ENCODE data around the gene PRKD2. TPM values are rescaled to one million over a fixed set of nuclear protein-coding genes. Genes with fewer than 3 reads are reported as not detected.
A peak's percentile ranks its signal among the peaks of the same experiment; 100 is the strongest.

PRKD2 gene
- total and polyA plus RNA-seq, 2 experiments from 2014 or later: 24.7 to 25.5 TPM

GRCh38 chr19:46729696-46730095 lies 12.8 kb upstream of the PRKD2 start:
- Histone ChIP-seq H3K27ac (no peak overlapping the region), H3K4me3 (no peak overlapping the region), H3K27me3 (no peaks in the 10 kb centered on the region), H3K36me3 (peaks cover 36% of the 10 kb centered on the region), H3K4me1 (ENCODE audit: low read depth) (no peaks in the 10 kb centered on the region), H3K9me3 (ENCODE audit: low read depth) (no peaks in the 10 kb centered on the region)
- DNase-seq (ENCODE audit: low read depth in 1 of 2, low spot score in 1 of 2): no peak
- TF ChIP-seq CTCF (IDR thresholded peaks at IDR 0.05; ENCODE audit: low read depth, low read length): no peak

GRCh38 chr19:46728693-46729339 lies 11.9 kb upstream of the PRKD2 start:
- H3K27ac ChIP-seq: no peak overlapping the region
- peak; percentile 71 to 74 for DNase-seq (ENCODE audit: low read depth in 1 of 2, low spot score in 1 of 2)
- H3K4me3 ChIP-seq: no peak overlapping the region
- peak; percentile 96 for TF ChIP-seq CTCF (IDR thresholded peaks at IDR 0.05; ENCODE audit: low read depth, low read length)
- no peaks in the 10 kb centered on the region for H3K4me1 ChIP-seq (ENCODE audit: low read depth)
- H3K27me3 ChIP-seq: no peaks in the 10 kb centered on the region
- H3K9me3 ChIP-seq (ENCODE audit: low read depth): no peaks in the 10 kb centered on the region
- peaks cover 41% of the 10 kb centered on the region for H3K36me3 ChIP-seq

DNA sequence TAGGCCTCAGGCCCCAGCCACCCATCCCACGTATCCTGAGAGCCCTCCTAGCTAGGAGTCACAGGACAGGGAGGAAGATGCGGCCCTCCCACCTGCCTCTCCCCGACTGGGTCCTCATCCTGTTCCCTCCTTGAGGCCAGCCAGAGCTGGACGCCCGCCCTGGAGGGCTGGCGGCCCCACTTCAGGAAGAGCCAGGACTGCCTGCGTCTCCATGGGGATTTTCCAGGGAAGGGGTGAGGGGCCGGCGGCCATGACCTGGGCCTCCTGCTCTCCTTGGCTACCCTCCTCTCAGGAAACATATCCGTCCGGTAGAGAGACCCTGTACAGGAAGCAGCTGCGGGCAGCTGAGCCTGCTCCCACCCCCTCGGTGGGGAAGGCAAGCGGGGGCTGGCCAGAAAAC lies 11.3 kb upstream of the PRKD2 start:
- Histone ChIP-seq H3K36me3 (peaks cover 45% of the 10 kb centered on the region), H3K4me3 (no peak overlapping the region), H3K9me3 (ENCODE audit: low read depth) (no peaks in the 10 kb centered on the region), H3K27me3 (no peaks in the 10 kb centered on the region), H3K27ac (no peak overlapping the region), H3K4me1 (ENCODE audit: low read depth) (no peaks in the 10 kb centered on the region)
- no peak for TF ChIP-seq CTCF (IDR thresholded peaks at IDR 0.05; ENCODE audit: low read depth, low read length)
- no peak for DNase-seq (ENCODE audit: low read depth in 1 of 2, low spot score in 1 of 2)

- Histone ChIP-seq H3K27me3 (no peaks in the 10 kb centered on the region), H3K9me3 (ENCODE audit: low read depth) (no peaks in the 10 kb centered on the region), H3K4me1 (ENCODE audit: low read depth) (no peaks in the 10 kb centered on the region), H3K27ac (no peak overlapping the region), H3K4me3 (no peak overlapping the region), H3K36me3 (peaks cover 42% of the 10 kb centered on the region)
- no peak for TF ChIP-seq CTCF (IDR thresholded peaks at IDR 0.05; ENCODE audit: low read depth, low read length)
- no peak for DNase-seq (ENCODE audit: low read depth in 1 of 2, low spot score in 1 of 2)
These were observed 10.8 kb upstream of the PRKD2 start for GRCh38 chr19:46727757-46728156.

- no peak for DNase-seq (ENCODE audit: low read depth in 1 of 2, low spot score in 1 of 2)
- Histone ChIP-seq H3K4me3 (no peak overlapping the region), H3K36me3 (peaks cover 44% of the 10 kb centered on the region), H3K27ac (no peak overlapping the region), H3K4me1 (ENCODE audit: low read depth) (no peaks in the 10 kb centered on the region), H3K27me3 (no peaks in the 10 kb centered on the region), H3K9me3 (ENCODE audit: low read depth) (no peaks in the 10 kb centered on the region)
- TF ChIP-seq CTCF (IDR thresholded peaks at IDR 0.05; ENCODE audit: low read depth, low read length): no peak
These were observed 10.1 kb upstream of the PRKD2 start for GRCh38 chr19:46726971-46727501.
